ENCODE results near the gene RAB27B. TPM values are rescaled to one million over a fixed set of nuclear protein-coding genes. Genes with fewer than 3 reads are reported as not detected.
A peak's percentile ranks its signal among the peaks of the same experiment; 100 is the strongest.
"Not testable (repeated sequence)": the region's sequence is repeated elsewhere in the genome, so short reads cannot be mapped to it uniquely, and the experiment has no call there.

RAB27B gene
- polyA plus RNA-seq, 3 donors: 3.6 to 4.4 (median 4.0) TPM

- no peak for DNase-seq
These were observed 15.4 kb upstream of the RAB27B start for GRCh38 chr18:54812885-54813284.

- no peak for DNase-seq
These were observed 15.0 kb upstream of the RAB27B start for GRCh38 chr18:54813305-54813704.

- DNase-seq: peak; percentile 22
These were observed 14.2 kb upstream of the RAB27B start for GRCh38 chr18:54813977-54814565.

GRCh38 chr18:54815086-54815485 lies 13.2 kb upstream of the RAB27B start:
- DNase-seq: no peak

- DNase-seq: not testable (repeated sequence)
These were observed 7.4 kb upstream of the RAB27B start for GRCh38 chr18:54820785-54821275.

GRCh38 chr18:54822872-54823845 lies 5.1 kb upstream of the RAB27B start:
- no peak for DNase-seq

- DNase-seq: no peak
These were observed 3.5 kb upstream of the RAB27B start for GRCh38 chr18:54824761-54825160.

- no peak for DNase-seq
These were observed 2.5 kb upstream of the RAB27B start for GRCh38 chr18:54825601-54826344.

GRCh38 chr18:54828986-54829385 lies 709 bp downstream of the RAB27B start:
- peak; percentile 10 for DNase-seq

GRCh38 chr18:54829856-54830255 lies 1.6 kb downstream of the RAB27B start:
- DNase-seq: no peak

- no peak for DNase-seq
These were observed 2.0 kb downstream of the RAB27B start for GRCh38 chr18:54830260-54830659.

- DNase-seq: no peak
These were observed 2.6 kb downstream of the RAB27B start for GRCh38 chr18:54830866-54831265.

GRCh38 chr18:54835944-54836343 lies 7.7 kb downstream of the RAB27B start:
- DNase-seq: no peak

- no peak for DNase-seq
These were observed 15.0 kb downstream of the RAB27B start for GRCh38 chr18:54843314-54843713.

- DNase-seq: no peak
These were observed 17.5 kb downstream of the RAB27B start for GRCh38 chr18:54845787-54846186.

- DNase-seq: no peak
These were observed 19.8 kb downstream of the RAB27B start for GRCh38 chr18:54848121-54848520.

GRCh38 chr18:54849683-54850082 lies 21.4 kb downstream of the RAB27B start:
- no peak for DNase-seq

- DNase-seq: no peak
These were observed 22.3 kb downstream of the RAB27B start for GRCh38 chr18:54850598-54850997.

- DNase-seq: no peak
These were observed 24.8 kb downstream of the RAB27B start for GRCh38 chr18:54852780-54853675.

GRCh38 chr18:54855050-54855449 lies 26.8 kb downstream of the RAB27B start:
- not testable (repeated sequence) for DNase-seq

GRCh38 chr18:54856105-54856646 lies 27.9 kb downstream of the RAB27B start:
- no peak for DNase-seq

All from renal pelvis (tissue), 4 donors.